Duodenal mucosa (tissue), 2 donors: ENCODE data around the gene ATP1A3.
"Not testable (repeated sequence)": the region's sequence is repeated elsewhere in the genome, so short reads cannot be mapped to it uniquely, and the experiment has no call there.

ENCODE experiments used
- H3K27ac ChIP-seq: one replicate; pipeline ENCODE4 v1.7.0; 2013; ENCODE audit warnings: low read depth, low read length
- H3K27me3 ChIP-seq, 2 donors: one replicate each; pipeline ENCODE4 v1.7.0; 2013; ENCODE audit warnings: low read length in 2 of 2, control low read depth in 1 of 2; ENCODE audit not compliant: insufficient read depth in 2 of 2, control insufficient read depth in 1 of 2
- H3K36me3 ChIP-seq, 2 donors: one replicate each; pipeline ENCODE4 v1.7.0; 2013; ENCODE audit warnings: low read length in 2 of 2, control low read depth in 1 of 2; ENCODE audit not compliant: insufficient read depth in 2 of 2, control insufficient read depth in 1 of 2
- H3K4me1 ChIP-seq, 2 donors: one replicate each; pipeline ENCODE4 v1.7.0; 2013; ENCODE audit warnings: low read length in 2 of 2, control low read depth in 1 of 2; ENCODE audit not compliant: insufficient read depth in 2 of 2, control insufficient read depth in 1 of 2
- H3K4me3 ChIP-seq, 2 donors: one replicate each; pipeline ENCODE4 v1.7.0; 2013; ENCODE audit warnings: low read length in 2 of 2, low read depth in 1 of 2
- H3K9ac ChIP-seq, 2 donors: one replicate each; pipeline ENCODE4 v1.7.0; 2013; ENCODE audit warnings: low read length in 2 of 2, low read depth in 1 of 2
- H3K9me3 ChIP-seq, 2 donors: one replicate each; pipeline ENCODE4 v1.7.0; 2013; ENCODE audit warnings: low read length in 2 of 2, control low read depth in 1 of 2; ENCODE audit not compliant: control insufficient read depth in 1 of 2

ATP1A3 gene

GRCh38 chr19:41997121-41997850 is 3.3 kb upstream of the ATP1A3 start:
- Histone ChIP-seq H3K9me3 (no peaks in the 10 kb centered on the region), H3K27me3 (peaks cover 58 to 64% of the 10 kb centered on the region in 2 donors), H3K36me3 (no peaks in the 10 kb centered on the region), H3K27ac (no peak overlapping the region), H3K4me1 (no peaks in the 10 kb centered on the region), H3K9ac (no peak overlapping the region), H3K4me3 (no peak overlapping the region)

GRCh38 chr19:41995959-41996797 is 2.1 kb upstream of the ATP1A3 start:
- H3K4me1 ChIP-seq, result no peaks in the 10 kb centered on the region
- H3K36me3 ChIP-seq, result no peaks in the 10 kb centered on the region
- H3K9ac ChIP-seq, result no peak overlapping the region
- H3K27ac ChIP-seq, result no peak overlapping the region
- H3K4me3 ChIP-seq, result no peak overlapping the region
- no peaks in the 10 kb centered on the region for H3K9me3 ChIP-seq
- H3K27me3 ChIP-seq, result peaks cover 49 to 64% of the 10 kb centered on the region in 2 donors

GRCh38 chr19:41994994-41995958 is 1.2 kb upstream of the ATP1A3 start:
- no peak overlapping the region for H3K27ac ChIP-seq
- H3K9ac ChIP-seq, result no peak overlapping the region
- H3K27me3 ChIP-seq, result peaks cover 42 to 56% of the 10 kb centered on the region in 2 donors
- H3K36me3 ChIP-seq, result no peaks in the 10 kb centered on the region
- no peaks in the 10 kb centered on the region for H3K9me3 ChIP-seq
- H3K4me3 ChIP-seq, result no peak overlapping the region
- H3K4me1 ChIP-seq, result no peaks in the 10 kb centered on the region

DNA sequence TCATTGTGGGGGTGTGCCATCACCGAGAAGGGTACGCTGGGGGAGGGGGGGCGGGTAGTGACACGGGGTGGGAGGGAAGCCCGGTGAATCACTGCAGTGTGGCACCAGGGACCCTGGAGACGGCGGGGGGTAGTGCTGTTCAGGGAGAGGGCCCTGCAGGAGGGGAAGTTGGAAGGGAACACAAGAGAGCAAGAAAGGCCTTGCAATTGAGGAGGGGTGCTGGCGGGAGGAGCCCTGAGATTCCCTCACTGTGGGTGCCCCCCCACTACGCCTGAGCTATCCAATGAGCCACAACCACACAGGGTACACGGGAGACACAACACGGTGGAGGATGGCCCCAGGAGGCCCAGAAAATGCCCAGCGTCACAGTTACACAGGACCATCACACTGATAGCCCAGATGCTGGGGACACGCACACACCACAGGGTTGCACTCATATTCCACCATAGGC is 516 bp upstream of the ATP1A3 start:
- no peak overlapping the region for H3K9ac ChIP-seq
- peaks cover 34 to 49% of the 10 kb centered on the region in 2 donors for H3K27me3 ChIP-seq
- no peaks in the 10 kb centered on the region for H3K4me1 ChIP-seq
- no peak overlapping the region for H3K4me3 ChIP-seq
- H3K36me3 ChIP-seq, result no peaks in the 10 kb centered on the region
- H3K27ac ChIP-seq, result no peak overlapping the region
- no peaks in the 10 kb centered on the region for H3K9me3 ChIP-seq

DNA sequence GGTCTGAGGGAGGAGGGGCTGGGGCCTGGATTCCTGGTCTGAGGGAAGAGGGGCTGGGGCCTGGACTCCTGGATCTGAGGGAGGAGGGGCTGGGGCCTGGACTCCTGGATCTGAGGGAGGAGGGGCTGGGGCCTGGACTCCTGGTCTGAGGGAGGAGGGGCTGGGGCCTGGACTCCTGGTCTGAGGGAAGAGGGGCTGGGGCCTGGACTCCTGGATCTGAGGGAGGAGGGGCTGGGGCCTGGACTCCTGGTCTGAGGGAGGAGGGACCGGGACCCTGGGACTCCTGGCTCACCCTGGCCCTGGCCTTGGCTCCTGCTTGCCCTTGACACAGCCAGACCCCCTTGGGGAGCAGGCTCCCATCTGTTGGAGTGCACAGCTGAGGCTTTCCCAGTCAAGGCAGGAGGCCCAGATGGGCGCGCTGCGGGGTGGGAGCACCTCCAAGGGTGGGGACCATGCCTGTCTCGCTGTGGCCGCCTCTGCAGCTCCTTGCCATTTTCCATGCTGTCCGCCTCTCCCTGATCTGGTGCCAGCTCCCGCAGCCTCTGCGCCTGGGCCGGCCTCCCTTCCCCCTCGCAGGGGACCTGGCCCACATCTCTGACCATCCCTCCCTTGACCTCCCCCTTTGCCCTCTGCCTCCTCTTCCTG is 2.0 kb downstream of the ATP1A3 start:
- H3K27ac ChIP-seq, H3K9ac ChIP-seq, H3K9me3 ChIP-seq, H3K4me3 ChIP-seq, H3K36me3 ChIP-seq, H3K4me1 ChIP-seq: not testable (repeated sequence)
- H3K27me3 ChIP-seq, result peaks cover 25 to 31% of the 10 kb centered on the region in 2 donors

- Histone ChIP-seq H3K36me3 (no peaks in the 10 kb centered on the region), H3K27ac (no peak overlapping the region), H3K4me1 (no peaks in the 10 kb centered on the region), H3K27me3 (peaks cover 21 to 22% of the 10 kb centered on the region in 2 donors), H3K9ac (no peak overlapping the region), H3K4me3 (no peak overlapping the region), H3K9me3 (no peaks in the 10 kb centered on the region)
Measured at GRCh38 chr19:41991025-41991424, 3.0 kb downstream of the ATP1A3 start.

- Histone ChIP-seq H3K4me1 (no peaks in the 10 kb centered on the region), H3K9ac (no peak overlapping the region), H3K9me3 (no peaks in the 10 kb centered on the region), H3K27me3 (peaks cover 17 to 18% of the 10 kb centered on the region in 2 donors), H3K27ac (no peak overlapping the region), H3K36me3 (no peaks in the 10 kb centered on the region), H3K4me3 (no peak overlapping the region)
Measured at GRCh38 chr19:41990615-41991014, 3.4 kb downstream of the ATP1A3 start.

- Histone ChIP-seq H3K4me3 (no peak overlapping the region), H3K9me3 (no peaks in the 10 kb centered on the region), H3K27ac (no peak overlapping the region), H3K4me1 (no peaks in the 10 kb centered on the region), H3K9ac (no peak overlapping the region), H3K27me3 (peaks cover 11 to 12% of the 10 kb centered on the region in 2 donors), H3K36me3 (no peaks in the 10 kb centered on the region)
Measured at GRCh38 chr19:41990028-41990427, 4.0 kb downstream of the ATP1A3 start.

- Histone ChIP-seq H3K4me1 (no peaks in the 10 kb centered on the region), H3K9ac (no peak overlapping the region), H3K36me3 (no peaks in the 10 kb centered on the region), H3K27ac (no peak overlapping the region), H3K27me3 (peaks cover 6 to 7% of the 10 kb centered on the region in 2 donors), H3K4me3 (no peak overlapping the region), H3K9me3 (no peaks in the 10 kb centered on the region)
Measured at GRCh38 chr19:41988947-41989346, 5.1 kb downstream of the ATP1A3 start.
